ENCODE measurements around the gene HOXB13. TPM values are rescaled to one million over a fixed set of nuclear protein-coding genes. Genes with fewer than 3 reads are reported as not detected.

HOXB13 gene
- polyA plus RNA-seq, 6 donors from 2014 or later: not detected

GRCh38 chr17:48701864-48702532 lies 26.6 kb downstream of the HOXB13 start:
- no peak for DNase-seq
- Mint-ChIP-seq H3K4me3 (no peak overlapping the region), H3K27ac (peak overlapping the region in 1 of 6 donors; percentile 17), H3K27me3 (peaks cover 54 to 87% (median 82%) of the 10 kb centered on the region in 3 donors), H3K4me1 (no peaks in the 10 kb centered on the region), H3K9me3 (no peaks in the 10 kb centered on the region), H3K36me3 (no peaks in the 10 kb centered on the region)
- no peak for ATAC-seq (ENCODE audit: low read depth in 2 of 2)

GRCh38 chr17:48693178-48693577 lies 35.4 kb downstream of the HOXB13 start:
- peaks cover 2 to 18% (median 5%) of the 10 kb centered on the region in 7 donors for H3K9me3 Mint-ChIP-seq
- no peak for ATAC-seq (ENCODE audit: low read depth in 2 of 2)
- no peak overlapping the region for H3K27ac Mint-ChIP-seq
- no peaks in the 10 kb centered on the region for H3K4me1 Mint-ChIP-seq
- no peak overlapping the region for H3K4me3 Mint-ChIP-seq
- DNase-seq: no peak
- H3K36me3 Mint-ChIP-seq: peaks cover 5 to 13% of the 10 kb centered on the region in 2 donors
- H3K27me3 Mint-ChIP-seq: peaks cover 37 to 58% (median 52%) of the 10 kb centered on the region in 3 donors

- Mint-ChIP-seq H3K4me3 (no peak overlapping the region), H3K36me3 (peaks cover 5 to 13% of the 10 kb centered on the region in 2 donors), H3K27ac (no peak overlapping the region), H3K9me3 (peaks cover 2 to 18% (median 5%) of the 10 kb centered on the region in 7 donors), H3K27me3 (peaks cover 36 to 47% (median 43%) of the 10 kb centered on the region in 3 donors), H3K4me1 (no peaks in the 10 kb centered on the region)
- DNase-seq: no peak
- ATAC-seq (ENCODE audit: low read depth in 2 of 2): no peak
These were observed 36.5 kb downstream of the HOXB13 start for GRCh38 chr17:48692049-48692448.

GRCh38 chr17:48690655-48691054 lies 37.9 kb downstream of the HOXB13 start:
- no peak overlapping the region for H3K27ac Mint-ChIP-seq
- peaks cover 25 to 39% (median 30%) of the 10 kb centered on the region in 3 donors for H3K27me3 Mint-ChIP-seq
- no peak for ATAC-seq (ENCODE audit: low read depth in 2 of 2)
- no peak for DNase-seq
- no peak overlapping the region for H3K4me3 Mint-ChIP-seq
- no peaks in the 10 kb centered on the region for H3K4me1 Mint-ChIP-seq
- peaks cover 2 to 11% (median 5%) of the 10 kb centered on the region in 7 donors for H3K9me3 Mint-ChIP-seq
- H3K36me3 Mint-ChIP-seq: peaks cover 5 to 13% of the 10 kb centered on the region in 2 donors

- no peak overlapping the region for H3K4me3 Mint-ChIP-seq
- no peak for ATAC-seq (ENCODE audit: low read depth in 2 of 2)
- H3K9me3 Mint-ChIP-seq: no peaks in the 10 kb centered on the region
These were observed 46.9 kb downstream of the HOXB13 start for GRCh38 chr17:48681609-48682008.

GRCh38 chr17:48679385-48680096 lies 49.0 kb downstream of the HOXB13 start:
- H3K27ac Mint-ChIP-seq: no peak overlapping the region
- H3K9me3 Mint-ChIP-seq: no peaks in the 10 kb centered on the region

More at GRCh38 chr17:48681609-48682008, 46.9 kb downstream of the HOXB13 start:
- Mint-ChIP-seq H3K27me3 (peaks cover 44 to 68% (median 57%) of the 10 kb centered on the region in 3 donors), H3K4me1 (peaks cover 0 to 6% (median 3%) of the 10 kb centered on the region in 3 donors), H3K27ac (no peak overlapping the region), H3K36me3 (no peaks in the 10 kb centered on the region)
- no peak for DNase-seq

GRCh38 chr17:48678141-48678971 lies 50.2 kb downstream of the HOXB13 start:
- DNase-seq (peak; percentile 56), ATAC-seq (ENCODE audit: low read depth in 2 of 2) (peak; percentile 91 to 94)
- Mint-ChIP-seq H3K36me3 (no peaks in the 10 kb centered on the region), H3K4me3 (peak overlapping the region in 1 of 8 donors; percentile 63), H3K4me1 (peaks cover 0 to 6% (median 3%) of the 10 kb centered on the region in 3 donors), H3K27ac (peak overlapping the region in 1 of 6 donors; percentile 89), H3K9me3 (no peaks in the 10 kb centered on the region), H3K27me3 (peaks cover 52 to 70% (median 57%) of the 10 kb centered on the region in 3 donors)

More at GRCh38 chr17:48679385-48680096, 49.0 kb downstream of the HOXB13 start:
- no peak for DNase-seq
- H3K36me3 Mint-ChIP-seq: no peaks in the 10 kb centered on the region
- no peak for ATAC-seq (ENCODE audit: low read depth in 2 of 2)
- H3K4me3 Mint-ChIP-seq: no peak overlapping the region
- H3K27me3 Mint-ChIP-seq: peaks cover 54 to 76% (median 58%) of the 10 kb centered on the region in 3 donors
- H3K4me1 Mint-ChIP-seq: peaks cover 0 to 6% (median 3%) of the 10 kb centered on the region in 3 donors

GRCh38 chr17:48676963-48677558 lies 51.5 kb downstream of the HOXB13 start:
- Mint-ChIP-seq H3K27me3 (peaks cover 54 to 61% (median 58%) of the 10 kb centered on the region in 3 donors), H3K9me3 (no peaks in the 10 kb centered on the region), H3K27ac (no peak overlapping the region), H3K4me3 (no peak overlapping the region), H3K4me1 (peaks cover 0 to 6% (median 3%) of the 10 kb centered on the region in 3 donors), H3K36me3 (no peaks in the 10 kb centered on the region)
- DNase-seq (no peak), ATAC-seq (ENCODE audit: low read depth in 2 of 2) (no peak)

Other genes starting within 250 kb of the HOXB13 start
- not detected for gene HOXB1, start 197.7 kb downstream of the HOXB13 start, polyA plus RNA-seq (ENCODE audit: low read depth in 6 of 6)
- 1 to 10 TPM; 2.3 to 9.3 (median 5.5) TPM for gene HOXB2, start 183.6 kb downstream of the HOXB13 start, polyA plus RNA-seq (ENCODE audit: low read depth in 6 of 6)
- under 1 TPM in 2 of 6 donors, not detected in 4; 0.07 to 0.25 TPM for gene HOXB4, start 150.4 kb downstream of the HOXB13 start, polyA plus RNA-seq (ENCODE audit: low read depth in 6 of 6)
- under 1 TPM in 1 of 6 donors, not detected in 5; 0.05 TPM for gene HOXB3, start 138.5 kb downstream of the HOXB13 start, polyA plus RNA-seq (ENCODE audit: low read depth in 6 of 6)
- gene HOXB5, start 135.0 kb downstream of the HOXB13 start, polyA plus RNA-seq (ENCODE audit: low read depth in 6 of 6): not detected
- not detected for gene HOXB6, start 123.8 kb downstream of the HOXB13 start, polyA plus RNA-seq (ENCODE audit: low read depth in 6 of 6)
- under 1 TPM in 2 of 6 donors, not detected in 4; 0.24 to 0.58 TPM for gene HOXB7, start 117.7 kb downstream of the HOXB13 start, polyA plus RNA-seq (ENCODE audit: low read depth in 6 of 6)
- not detected for gene HOXB8, start 113.5 kb downstream of the HOXB13 start, polyA plus RNA-seq (ENCODE audit: low read depth in 6 of 6)
- not detected for gene HOXB9, start 102.4 kb downstream of the HOXB13 start, polyA plus RNA-seq (ENCODE audit: low read depth in 6 of 6)
- not detected for gene PRAC1, start 6.2 kb downstream of the HOXB13 start, polyA plus RNA-seq (ENCODE audit: low read depth in 6 of 6)
- not detected for gene PRAC2, start 5.6 kb downstream of the HOXB13 start, polyA plus RNA-seq (ENCODE audit: low read depth in 6 of 6)
- not detected for gene TTLL6, start 88.5 kb upstream of the HOXB13 start, polyA plus RNA-seq (ENCODE audit: low read depth in 6 of 6)
- gene CALCOCO2, start 102.3 kb upstream of the HOXB13 start, polyA plus RNA-seq (ENCODE audit: low read depth in 6 of 6): 100 to 1,000 TPM; 147 to 228 (median 187) TPM
- gene ATP5MC1, start 164.0 kb upstream of the HOXB13 start, polyA plus RNA-seq (ENCODE audit: low read depth in 6 of 6): 100 to 1,000 TPM; 170 to 239 (median 193) TPM
- 10 to 100 TPM; 75.2 to 89.3 (median 76.9) TPM for gene UBE2Z, start 179.7 kb upstream of the HOXB13 start, polyA plus RNA-seq (ENCODE audit: low read depth in 6 of 6)
- 100 to 1,000 TPM in 4 of 6 donors, 10 to 100 TPM in 2; 92.4 to 140 (median 108) TPM for gene SNF8, start 216.1 kb upstream of the HOXB13 start, polyA plus RNA-seq (ENCODE audit: low read depth in 6 of 6)
- not detected for gene GIP, start 239.8 kb upstream of the HOXB13 start, polyA plus RNA-seq (ENCODE audit: low read depth in 6 of 6)

All from naive B cell (primary cell).